Limb (tissue), 2 donors: ENCODE data around the gene CDH13.

ENCODE experiments used
- DNase-seq, 2 donors: peaks; one replicate each; pipeline ENCODE4 v3.0.0-alpha.2; 2016; ENCODE audit errors: extremely low spot score in 2 of 2

CDH13 gene

DNA sequence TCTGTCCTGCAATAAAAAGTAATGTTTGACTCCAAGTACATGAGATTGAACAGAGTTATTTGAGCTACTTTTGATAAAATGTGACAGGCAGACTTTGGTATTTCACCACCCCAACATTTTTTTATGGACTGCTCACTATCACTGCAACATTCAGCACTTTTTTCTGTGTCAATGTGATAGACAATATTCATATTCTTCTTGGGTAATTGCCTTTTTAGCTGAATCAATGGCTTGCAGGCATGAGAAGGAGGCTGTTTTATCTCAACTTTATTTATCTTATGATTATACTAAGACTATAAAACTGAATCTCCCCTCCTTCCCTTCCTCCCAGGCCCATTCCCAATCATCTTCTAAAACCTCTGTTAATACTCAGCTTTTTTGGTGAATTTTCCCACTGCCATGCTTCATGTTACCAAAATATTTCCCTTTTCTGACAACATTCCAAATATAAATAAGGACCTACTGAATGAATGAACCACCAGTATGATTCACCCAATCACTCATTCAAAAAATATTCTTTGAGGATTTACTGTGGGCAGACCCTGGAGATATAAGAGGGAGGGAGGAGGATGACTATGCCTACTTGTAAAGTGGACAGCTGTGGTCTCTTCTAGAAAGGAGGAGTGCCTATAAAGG, 67.6 kb downstream of the CDH13 start:
- DNase-seq = no peak

DNA sequence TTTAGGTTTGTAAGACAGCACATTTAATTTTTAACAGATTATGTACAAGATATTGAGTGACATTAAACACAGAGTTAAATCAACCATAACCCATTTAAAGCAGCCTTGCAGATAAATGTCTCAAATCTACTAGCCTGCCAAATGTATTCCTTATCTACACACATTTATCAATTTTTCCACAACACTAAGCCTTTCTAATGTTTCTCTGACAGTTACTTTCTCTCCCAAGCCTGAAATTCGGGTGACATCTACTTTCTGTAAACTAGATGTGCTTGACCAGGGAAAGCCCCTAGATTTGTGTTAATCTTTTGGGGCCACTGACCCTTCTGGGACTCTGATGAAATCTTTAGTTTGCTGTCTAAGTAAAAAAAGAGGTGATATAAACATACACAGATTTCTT, 69.0 kb downstream of the CDH13 start:
- DNase-seq = no peak

DNA sequence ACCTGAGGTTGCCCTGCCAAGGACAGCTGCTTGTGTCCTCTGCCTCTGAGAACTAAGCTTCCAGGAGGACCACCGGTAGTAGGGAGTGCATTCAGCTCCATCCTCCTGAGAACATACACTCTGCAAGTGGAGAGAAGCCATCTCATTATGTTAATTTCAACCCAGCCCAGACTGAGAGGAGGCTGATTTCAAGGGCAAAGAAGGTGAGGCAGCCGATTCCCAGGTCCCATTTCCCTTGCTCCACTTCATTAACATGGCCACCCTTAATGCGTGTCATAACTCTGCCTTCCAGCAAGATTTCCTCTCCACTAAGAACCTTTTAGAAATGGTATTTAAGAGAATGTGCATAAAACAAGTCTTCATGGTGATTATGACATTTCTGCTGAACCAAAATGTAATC, 72.5 kb downstream of the CDH13 start:
- DNase-seq = no peak

DNA sequence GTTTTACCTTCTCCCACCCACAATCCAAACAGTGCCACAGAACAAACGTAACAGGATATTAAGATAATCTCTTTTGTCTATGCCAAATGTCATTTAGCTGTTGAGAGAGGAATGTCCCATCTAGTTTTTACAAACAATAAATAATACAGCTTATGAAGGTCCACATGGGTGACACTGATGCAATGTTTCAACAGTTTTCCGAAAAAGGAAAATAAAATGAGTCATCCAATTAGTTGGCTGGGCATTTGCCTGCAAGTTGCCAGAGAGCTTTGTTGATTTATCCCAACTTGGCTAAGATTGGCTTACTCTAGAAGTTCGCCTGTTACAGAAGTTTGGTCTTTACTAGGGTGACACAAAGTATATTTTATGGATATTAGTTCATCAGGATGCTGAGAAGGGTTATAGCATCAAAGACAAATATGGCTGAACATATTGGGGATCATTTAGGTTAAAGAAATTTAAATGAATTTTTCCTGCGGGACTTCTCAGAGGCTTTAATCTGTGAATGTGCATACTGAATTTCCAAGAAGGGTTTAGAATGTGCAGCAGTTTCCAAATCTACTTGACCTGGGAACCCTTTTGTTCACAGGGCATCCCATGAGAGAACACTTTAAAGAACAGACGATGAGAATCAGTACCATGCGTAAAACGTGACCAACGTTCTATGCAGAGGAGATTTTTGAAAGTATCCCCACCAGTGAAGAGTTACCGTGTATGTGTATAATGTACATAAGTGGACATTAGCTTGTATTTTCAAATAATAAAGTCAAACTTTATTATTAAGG, 73.1 kb downstream of the CDH13 start:
- no peak for DNase-seq

DNA sequence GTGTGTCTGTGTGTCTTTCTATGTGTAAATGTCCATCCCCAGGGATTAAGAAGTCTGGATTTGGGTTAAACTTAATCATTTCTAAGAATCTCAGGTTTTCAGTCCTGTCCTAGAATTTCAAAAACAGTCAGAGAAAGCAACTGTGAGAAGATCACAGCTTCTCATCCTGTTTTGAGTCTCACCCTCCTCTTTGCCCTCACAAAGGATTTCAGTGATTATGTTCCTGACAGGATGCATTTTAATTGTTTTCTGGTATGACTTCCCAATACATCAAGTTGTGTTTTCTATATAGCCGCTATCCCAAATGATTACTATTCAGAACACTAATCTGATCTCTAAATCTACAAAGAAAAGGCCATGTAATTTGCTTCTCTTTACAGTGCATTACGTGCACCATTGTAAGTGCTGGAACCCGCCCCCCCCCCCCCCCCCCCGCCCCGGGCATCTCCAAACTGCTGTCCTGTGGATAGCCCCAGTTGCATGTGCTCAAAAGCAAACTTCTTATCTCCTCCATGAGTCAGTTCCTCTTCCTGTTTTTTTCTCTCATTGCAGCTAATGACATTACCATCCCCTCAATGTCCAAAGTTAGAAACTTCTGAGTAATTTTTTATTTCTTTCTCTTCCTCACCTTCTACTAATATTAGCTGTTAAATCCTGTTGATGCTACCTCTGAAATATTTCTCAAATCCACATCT, 73.9 kb downstream of the CDH13 start:
- DNase-seq = no peak

DNA sequence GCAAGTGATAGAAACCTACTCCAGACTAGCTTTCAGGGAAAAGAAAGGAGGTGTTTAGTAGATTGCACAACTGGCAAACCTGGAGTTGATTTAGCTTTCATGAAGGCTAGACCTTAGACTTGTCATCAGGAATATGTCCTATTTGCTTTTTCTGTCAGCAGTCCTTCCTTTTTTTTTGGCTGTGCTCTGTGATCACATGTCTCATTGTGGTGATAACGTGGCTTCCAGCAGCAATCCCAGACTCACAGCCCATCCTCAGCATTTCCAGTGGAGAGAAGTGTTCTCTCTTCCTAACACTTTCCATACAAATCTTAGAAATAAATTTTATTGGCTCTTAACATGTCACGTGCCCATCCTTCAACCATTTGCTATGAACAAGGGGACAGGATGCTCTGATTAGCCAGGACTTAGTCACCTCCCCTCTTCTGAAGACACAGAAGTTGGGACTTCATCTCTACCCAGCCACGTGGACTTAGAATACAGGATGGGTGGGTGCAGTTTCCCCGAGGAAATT, 74.7 kb downstream of the CDH13 start:
- DNase-seq = no peak

- no peak for DNase-seq
These were observed 76.4 kb downstream of the CDH13 start for GRCh38 chr16:82703161-82703560.

DNA sequence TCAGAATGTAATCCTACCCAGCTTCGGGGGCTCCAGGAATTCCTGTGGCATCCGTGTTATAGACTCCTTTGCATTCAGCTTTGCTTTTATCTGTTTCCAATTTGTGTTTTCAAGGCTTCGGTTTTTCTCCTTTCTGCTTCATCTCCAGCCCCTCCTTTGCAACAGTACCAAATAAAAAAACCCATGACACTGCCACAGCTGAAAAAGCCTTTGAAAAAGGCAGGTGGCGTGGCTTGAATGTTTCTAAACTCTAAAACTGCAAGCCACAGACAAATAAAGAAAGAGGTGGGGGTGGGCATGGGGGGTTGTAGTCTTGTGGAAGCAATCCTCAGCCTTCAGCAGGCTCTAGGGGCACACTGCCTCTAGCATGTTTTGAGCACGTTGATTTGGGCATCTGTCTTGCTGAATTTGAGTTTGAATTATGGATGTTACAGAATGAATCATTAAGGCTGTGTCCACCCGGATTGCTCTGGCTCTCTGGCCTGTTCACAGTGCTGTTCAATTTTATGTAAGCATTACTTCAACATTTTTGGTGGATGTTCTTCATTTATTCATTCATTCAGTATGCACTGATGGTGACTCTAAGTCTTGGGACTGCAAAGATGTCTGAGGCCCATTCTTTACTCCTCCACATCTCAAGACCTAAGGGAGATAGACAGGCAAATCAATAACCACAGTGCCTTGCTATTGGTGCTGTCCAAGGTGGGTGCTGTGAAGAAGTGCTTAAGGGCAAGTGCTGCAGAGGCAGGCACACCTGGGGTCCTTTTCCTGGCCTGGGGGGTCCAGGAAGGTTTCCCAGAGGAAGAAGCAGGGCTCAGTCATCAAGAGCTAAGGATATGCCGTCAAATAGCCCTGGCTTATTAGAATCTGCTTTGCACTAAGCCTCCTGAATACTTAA, 77.4 kb downstream of the CDH13 start:
- DNase-seq = no peak

GRCh38 chr16:82709987-82710386, 83.2 kb downstream of the CDH13 start:
- DNase-seq = no peak

GRCh38 chr16:82713778-82714177, 87.0 kb downstream of the CDH13 start:
- DNase-seq = no peak

DNA sequence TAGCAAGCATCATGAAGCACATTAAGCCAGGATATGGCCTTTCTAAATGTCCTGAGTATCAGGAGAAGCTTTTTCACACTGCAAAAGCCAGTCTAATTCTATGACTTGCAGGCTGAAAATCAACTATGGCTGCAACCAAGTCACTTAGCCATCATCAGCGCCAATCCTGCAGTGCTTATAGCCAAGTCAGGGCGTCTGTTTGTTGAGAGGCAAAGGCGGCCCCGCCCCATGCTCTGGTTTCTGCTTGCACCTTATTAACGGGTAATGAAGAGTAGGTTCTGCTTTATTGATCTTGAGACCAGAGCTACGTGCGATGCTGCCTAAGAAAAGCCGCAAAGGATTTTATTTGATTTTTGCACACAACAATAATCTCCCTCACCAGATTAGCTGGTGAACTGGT, 88.4 kb downstream of the CDH13 start:
- DNase-seq = no peak

- no peak for DNase-seq
These were observed 89.1 kb downstream of the CDH13 start for GRCh38 chr16:82715833-82716232.

DNA sequence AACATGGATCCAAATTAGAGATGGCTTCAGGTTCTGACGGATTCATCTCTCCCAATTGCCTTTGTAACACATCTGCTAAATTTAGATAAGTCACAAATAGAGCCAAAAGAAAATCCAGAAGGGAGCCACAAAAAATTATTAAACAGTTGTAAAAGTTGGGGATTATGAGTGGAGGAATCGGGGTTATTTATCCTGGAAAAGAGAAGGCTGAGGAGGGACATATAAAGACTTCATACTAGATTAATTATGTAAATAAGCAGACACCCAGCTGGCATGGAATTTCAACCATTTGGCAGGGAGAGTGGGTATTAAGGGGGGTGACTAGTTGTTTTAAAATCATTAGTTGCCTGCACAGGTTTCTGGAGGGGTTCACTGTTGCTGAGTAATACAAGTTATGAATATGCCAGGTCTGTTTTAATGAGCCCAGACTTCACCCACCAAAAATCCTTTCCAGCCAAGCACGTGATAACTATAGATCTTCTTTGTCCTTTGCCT, 89.6 kb downstream of the CDH13 start:
- peak in 1 of 2 donors; percentile 4 for DNase-seq

GRCh38 chr16:82720414-82720813, 93.6 kb downstream of the CDH13 start:
- DNase-seq = no peak

GRCh38 chr16:82726306-82726705, 99.5 kb downstream of the CDH13 start:
- DNase-seq = no peak

DNA sequence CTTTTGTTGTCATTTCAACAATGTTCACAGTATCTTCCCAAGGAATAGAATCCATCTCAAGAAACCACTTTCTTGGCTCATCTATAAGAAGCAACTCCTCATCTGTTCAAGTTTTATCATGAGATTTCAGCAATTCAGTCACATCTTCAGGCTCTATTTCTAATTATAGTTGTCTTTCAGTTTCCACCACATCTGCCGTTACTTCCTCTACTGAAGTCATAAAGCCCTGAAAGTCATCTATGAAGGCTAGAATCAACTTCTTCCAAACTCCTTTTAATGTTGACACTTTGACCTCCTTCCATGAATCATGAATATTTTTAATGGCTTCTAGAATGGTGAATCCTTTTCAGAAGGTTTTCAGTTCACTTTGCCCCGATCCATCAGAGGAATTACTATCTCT, 102.1 kb downstream of the CDH13 start:
- no peak for DNase-seq

DNA sequence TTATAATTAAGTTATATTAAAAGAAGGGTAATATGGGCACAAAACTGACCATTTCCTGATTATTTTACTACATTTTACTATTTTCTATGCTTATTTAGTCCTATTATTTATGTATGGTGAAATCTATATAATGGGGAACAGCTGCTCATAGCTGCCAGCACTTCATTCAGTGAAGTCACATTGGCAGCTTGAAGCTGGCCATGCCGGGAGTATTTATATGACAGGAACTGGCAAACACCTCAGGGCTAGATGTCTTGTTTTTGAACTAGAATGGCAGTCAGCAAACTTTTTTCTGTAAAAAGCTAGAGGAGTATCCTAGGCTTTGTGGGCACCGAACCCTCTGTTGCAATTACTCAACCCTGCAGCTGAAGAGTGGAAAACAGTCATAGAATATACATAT, 104.1 kb downstream of the CDH13 start:
- no peak for DNase-seq

GRCh38 chr16:82732461-82732860, 105.7 kb downstream of the CDH13 start:
- DNase-seq = no peak

DNA sequence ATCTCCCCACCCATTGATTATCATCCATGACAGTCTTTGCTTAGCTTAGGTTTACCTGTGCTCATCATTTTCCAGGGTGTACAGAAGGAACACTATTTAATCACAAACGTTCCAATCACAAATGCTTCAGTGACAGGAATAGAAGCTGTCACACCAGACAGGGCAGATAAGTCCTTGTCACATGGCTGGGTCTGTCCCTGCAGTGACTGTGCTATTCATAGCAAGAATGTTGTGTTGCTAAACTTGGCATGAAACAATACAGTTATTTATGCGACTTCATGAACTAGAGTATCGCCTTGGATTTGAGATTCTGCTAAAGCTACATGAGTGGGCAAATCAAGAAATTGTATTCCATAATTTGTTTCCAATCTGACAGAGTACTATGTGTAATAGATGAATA, 108.4 kb downstream of the CDH13 start:
- DNase-seq = peak in 1 of 2 donors; percentile 6

DNA sequence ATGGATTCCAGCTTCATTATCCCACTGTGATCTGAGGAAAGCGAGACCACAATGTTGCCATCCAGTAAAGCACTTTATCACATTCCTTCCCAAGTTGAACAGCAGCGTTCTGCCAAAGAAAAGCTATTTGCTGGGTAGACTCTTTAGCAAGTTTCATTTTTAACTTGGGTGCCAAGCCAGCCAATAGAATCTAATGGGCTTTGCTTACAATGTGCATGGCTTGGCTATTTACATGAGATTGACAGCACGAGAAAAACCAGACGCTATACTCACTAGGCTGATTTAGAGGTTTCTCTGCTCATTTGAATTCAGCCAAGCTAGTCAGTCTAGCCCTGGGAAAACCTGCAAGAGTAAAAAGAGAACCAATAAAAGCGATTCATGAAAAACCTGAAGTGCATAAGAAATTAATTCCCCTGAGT, 108.9 kb downstream of the CDH13 start:
- peak in 1 of 2 donors; percentile 2 for DNase-seq

DNA sequence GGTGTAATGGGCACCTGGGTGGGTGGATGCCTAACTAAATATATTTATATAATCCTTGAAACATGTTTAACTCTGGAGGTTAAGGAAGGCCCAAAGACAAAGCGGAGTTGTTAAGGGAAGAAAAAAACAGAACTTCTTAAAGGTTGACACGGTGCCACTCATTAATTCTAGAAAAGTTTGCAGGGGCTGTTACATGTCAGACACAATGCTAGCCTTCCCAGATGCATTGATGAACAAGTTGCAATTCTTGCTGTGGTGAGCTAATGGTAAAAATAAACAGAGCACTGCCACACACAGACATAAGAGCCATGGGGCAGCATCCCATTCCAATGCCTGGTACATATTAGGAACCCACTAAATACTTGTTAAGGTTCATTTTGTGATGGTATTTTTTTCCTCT, 109.5 kb downstream of the CDH13 start:
- DNase-seq = no peak
